Endothelial cell of umbilical vein (primary cell): ENCODE measurements around the gene ALDH2.

Experiments used
- CTCF ChIP-seq, 2 donors: IDR thresholded peaks; 1 replicate in 1 of 2; 2 replicates in 1 of 2; pipeline ENCODE4 v1.5.1; 2011; ENCODE audit warnings: low read length in 2 of 2, mild to moderate bottlenecking in 2 of 2, moderate library complexity in 2 of 2, control low read depth in 1 of 2, inconsistent platforms in 1 of 2, low read depth in 1 of 2; ENCODE audit not compliant: insufficient read depth in 1 of 2; ENCODE audit errors: extremely low read depth in 1 of 2
- EZH2 ChIP-seq: IDR thresholded peaks from 2 replicates; pipeline ENCODE4 v1.6.1; 2012; ENCODE audit warnings: borderline replicate concordance, low read depth, mild to moderate bottlenecking, moderate library complexity, low read length, inconsistent platforms; ENCODE audit not compliant: severe bottlenecking
- FOS ChIP-seq: IDR thresholded peaks from 2 replicates; pipeline ENCODE4 v1.6.1; 2011; ENCODE audit warnings: mild to moderate bottlenecking, low read length, moderate library complexity, borderline replicate concordance; ENCODE audit not compliant: insufficient read depth
- GATA2 ChIP-seq: IDR thresholded peaks from 2 replicates; pipeline ENCODE4 v1.7.0; 2011; ENCODE audit warnings: low read depth, mild to moderate bottlenecking, moderate library complexity, mixed read lengths, low read length; ENCODE audit not compliant: insufficient read length, insufficient read depth
- JUN ChIP-seq: IDR thresholded peaks from 2 replicates; pipeline ENCODE4 v1.6.1; 2011; ENCODE audit warnings: borderline replicate concordance, low read depth; ENCODE audit not compliant: insufficient read length, insufficient read depth
- MYC ChIP-seq: IDR thresholded peaks from one replicate; pipeline ENCODE4 v1.6.1; 2011; ENCODE audit warnings: mild to moderate bottlenecking, low read depth, low read length
- POLR2A ChIP-seq: IDR thresholded peaks from 2 replicates; pipeline ENCODE4 v1.6.1; 2012; ENCODE audit warnings: low read depth, mild to moderate bottlenecking, control low read depth, low read length
- POLR2AphosphoS5 ChIP-seq: IDR thresholded peaks from 2 replicates; pipeline ENCODE4 v1.6.1; 2012; ENCODE audit warnings: low read depth, mild to moderate bottlenecking, control low read depth, low read length, moderate library complexity; ENCODE audit not compliant: insufficient read depth

- TF ChIP-seq JUN (no peak), POLR2AphosphoS5 (no peak), CTCF (IDR thresholded peaks at IDR 0.05; ENCODE audit: extremely low read depth in 1 of 2, insufficient read depth in 1 of 2, low read depth in 1 of 2, low read length in 2 of 2) (no peak), EZH2 (no peak), POLR2A (no peak), MYC (no peak), GATA2 (no peak), FOS (no peak)
Measured at GRCh38 chr12:111783046-111783445, 16.3 kb downstream of the ALDH2 start.
